Putamen (tissue), 1 donor: Measurements from ENCODE around the gene THPO.
A peak's percentile ranks its signal among the peaks of the same experiment; 100 is the strongest.

Experiments
- DNase-seq: peaks from one replicate; pipeline ENCODE4 v3.0.0-alpha.2; 2016; ENCODE audit warnings: low spot score

Gene THPO

GRCh38 chr3:184377882-184378445 is at the start of gene THPO:
Gene THPO, minus strand, starts transcription at chr3:184378207. Its CDS starts 1,948 bp downstream, at chr3:184376259.
- no peak for DNase-seq

GRCh38 chr3:184426691-184427141 is 48.7 kb upstream of the THPO start:
- DNase-seq = no peak

- DNase-seq = no peak
These were observed 45.6 kb upstream of the THPO start for GRCh38 chr3:184423561-184423960.

GRCh38 chr3:184419171-184419570 is 41.2 kb upstream of the THPO start:
- DNase-seq = no peak

- DNase-seq = peak; percentile 31
These were observed 39.8 kb upstream of the THPO start for GRCh38 chr3:184417619-184418327.

- no peak for DNase-seq
These were observed 37.1 kb upstream of the THPO start for GRCh38 chr3:184415203-184415490.

GRCh38 chr3:184414418-184415202 is 36.6 kb upstream of the THPO start:
- DNase-seq = no peak

GRCh38 chr3:184409946-184410500 is 32.0 kb upstream of the THPO start:
- DNase-seq = no peak

GRCh38 chr3:184409331-184409926 is 31.4 kb upstream of the THPO start:
- DNase-seq = no peak

- DNase-seq = peak; percentile 38
These were observed 27.3 kb upstream of the THPO start for GRCh38 chr3:184405075-184406030.

- DNase-seq = no peak
These were observed 21.4 kb upstream of the THPO start for GRCh38 chr3:184399410-184399809.

GRCh38 chr3:184395320-184395660 is 17.3 kb upstream of the THPO start:
- no peak for DNase-seq

- no peak for DNase-seq
These were observed 13.3 kb upstream of the THPO start for GRCh38 chr3:184391266-184391665.

- DNase-seq = no peak
These were observed 12.0 kb upstream of the THPO start for GRCh38 chr3:184389935-184390528.

GRCh38 chr3:184389384-184389783 is 11.4 kb upstream of the THPO start:
- no peak for DNase-seq

- DNase-seq = no peak
These were observed 10.9 kb upstream of the THPO start for GRCh38 chr3:184388936-184389230.

GRCh38 chr3:184388164-184388935 is 10.3 kb upstream of the THPO start:
- no peak for DNase-seq

GRCh38 chr3:184387174-184387714 is 9.2 kb upstream of the THPO start:
- DNase-seq = no peak

GRCh38 chr3:184386047-184386806 is 8.2 kb upstream of the THPO start:
- no peak for DNase-seq
